Right lung (tissue), 5 donors: ENCODE results near the gene MMS22L. TPM values are rescaled to one million over a fixed set of nuclear protein-coding genes. Genes with fewer than 3 reads are reported as not detected.
A peak's percentile ranks its signal among the peaks of the same experiment; 100 is the strongest.
"Not testable (repeated sequence)": the region's sequence is repeated elsewhere in the genome, so short reads cannot be mapped to it uniquely, and the experiment has no call there.

Experiments used
- DNase-seq, 2 donors: peaks; one replicate each; pipeline ENCODE4 v3.0.0-alpha.2; 2013
- polyA plus RNA-seq, 5 donors: library from polyadenylated mRNA; unstranded; fragments of 120-200 nt; gene quantifications; one replicate each; pipeline versions ENCODE4 v1.2.1 to v1.2.3, GENCODE V29; 2013; ENCODE audit warnings: inconsistent platforms in 1 of 5, low replicate concordance in 1 of 5; ENCODE audit not compliant: insufficient read length in 5 of 5, insufficient read depth in 1 of 5

Gene MMS22L
- polyA plus RNA-seq, 5 donors: 7.9 to 20.0 (median 16.9) TPM

DNA sequence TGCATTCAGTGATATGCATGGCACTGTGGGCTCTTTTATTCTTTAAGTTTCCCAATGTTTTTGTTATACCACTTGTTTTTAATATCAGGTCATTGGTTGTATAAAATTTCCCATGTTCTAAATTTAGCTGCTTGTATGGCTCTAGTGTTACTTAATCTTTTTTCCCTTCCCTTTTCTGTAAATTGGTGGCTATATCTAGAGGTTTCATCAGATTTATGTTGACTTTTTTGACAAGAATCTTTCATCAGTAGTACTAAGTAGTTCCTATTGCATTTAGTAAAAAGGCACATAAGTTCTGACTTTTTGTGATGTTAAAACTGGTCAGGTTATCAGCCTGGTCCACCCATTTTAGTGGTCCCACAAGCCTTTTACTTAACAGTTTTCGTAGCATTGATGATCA, 51.1 kb downstream of the MMS22L start:
- DNase-seq: no peak

DNA sequence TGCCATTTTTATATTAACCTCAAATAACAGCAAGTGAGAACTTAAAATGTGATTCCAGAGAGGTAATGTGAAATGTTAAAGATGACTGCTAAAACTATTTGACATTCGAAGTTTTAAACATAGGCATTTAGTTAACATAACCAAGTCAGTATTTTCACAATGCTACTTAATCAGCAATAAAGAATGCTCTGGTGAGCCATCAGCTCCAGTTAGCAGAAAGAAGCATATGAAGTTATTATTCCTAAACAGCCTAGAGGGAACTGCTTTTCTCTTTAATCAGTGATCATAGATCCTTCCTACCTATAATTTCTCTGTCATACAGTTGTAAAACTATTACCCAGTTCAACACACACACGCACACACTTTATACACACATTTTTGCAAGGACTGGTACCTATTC, 60.1 kb downstream of the MMS22L start:
- DNase-seq: no peak

DNA sequence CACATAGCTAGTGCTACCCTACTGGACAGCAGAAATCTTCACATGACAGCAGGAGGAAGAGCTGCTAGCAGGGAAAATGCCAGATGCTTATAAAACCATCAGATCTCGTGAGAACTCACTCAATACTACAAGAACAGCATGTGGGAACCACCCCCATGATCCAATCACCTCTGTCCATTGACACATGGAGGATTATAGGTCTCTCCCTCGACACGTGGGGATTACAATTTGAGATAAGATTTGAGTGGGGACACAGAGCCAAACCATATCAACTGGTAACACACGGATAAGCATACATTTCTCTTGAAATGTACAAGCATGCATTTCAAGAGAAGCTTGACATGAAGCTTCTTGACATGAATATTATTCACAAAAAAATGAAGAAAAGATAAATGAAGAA, 64.1 kb downstream of the MMS22L start:
- DNase-seq: no peak

DNA sequence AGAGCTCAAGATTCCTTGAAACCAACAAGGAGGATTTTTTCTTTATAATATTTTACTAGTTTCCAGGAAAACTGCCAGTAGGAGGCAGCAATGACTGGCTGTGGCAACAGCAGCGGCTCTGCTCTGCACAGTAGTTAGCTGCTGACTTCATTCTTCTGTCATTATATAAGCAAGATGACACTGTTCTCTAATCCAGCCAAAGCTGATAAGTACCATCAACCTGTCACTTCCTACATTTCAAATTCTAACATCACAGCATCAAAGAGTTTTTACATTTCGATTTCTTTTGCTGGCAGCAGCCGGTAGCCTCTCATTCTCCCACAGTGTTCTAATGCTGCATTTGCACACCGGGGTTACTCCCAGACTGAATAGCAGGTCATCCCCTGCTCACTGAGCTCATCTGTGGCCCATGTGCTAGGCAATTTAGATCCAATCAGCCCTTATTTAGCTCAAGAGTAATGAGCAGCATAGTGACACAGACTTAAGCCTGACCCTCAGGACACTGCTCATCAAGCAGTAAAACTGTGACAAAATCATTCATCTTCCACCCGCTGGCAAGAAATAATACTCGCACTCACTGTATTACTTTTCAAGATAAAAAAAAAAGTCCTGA, 67.8 kb downstream of the MMS22L start:
- no peak for DNase-seq

DNA sequence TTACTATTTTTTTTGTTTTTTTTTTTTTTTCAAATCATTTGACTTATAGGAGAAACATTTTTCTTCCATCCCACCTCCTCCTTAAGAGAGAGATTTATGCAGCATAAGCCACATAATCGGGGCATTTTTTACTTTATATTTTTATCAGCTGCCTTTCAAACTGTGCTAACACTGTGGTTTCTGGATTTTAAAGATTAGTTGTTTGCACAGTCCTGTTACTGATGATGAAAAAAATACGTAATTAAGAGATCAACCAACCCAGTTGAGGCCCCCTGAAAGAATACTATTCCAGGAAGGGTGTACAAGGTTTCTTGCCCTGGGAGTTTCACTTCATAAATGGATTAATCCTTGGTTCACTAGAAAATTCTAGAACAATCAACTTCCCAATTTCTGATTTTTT, 68.3 kb downstream of the MMS22L start:
- no peak for DNase-seq

DNA sequence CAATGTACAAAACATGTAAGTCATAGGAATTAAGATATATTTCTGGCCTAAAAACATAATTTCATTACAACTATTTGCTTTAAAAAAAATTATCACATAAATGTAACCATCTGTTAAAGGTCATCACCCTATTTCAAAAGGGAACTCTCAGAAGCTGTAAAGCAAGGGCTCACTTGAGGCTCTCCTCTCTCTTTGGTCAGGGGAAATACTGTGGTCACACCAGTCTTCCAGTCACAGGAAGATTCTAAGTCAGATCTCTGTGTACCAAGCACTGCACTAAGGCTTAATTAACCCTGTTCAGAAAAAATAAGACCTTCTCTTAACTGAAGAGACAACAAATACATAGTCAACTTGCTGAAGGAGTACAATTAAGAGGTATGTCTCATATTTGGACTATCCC, 75.6 kb downstream of the MMS22L start:
- no peak for DNase-seq

DNA sequence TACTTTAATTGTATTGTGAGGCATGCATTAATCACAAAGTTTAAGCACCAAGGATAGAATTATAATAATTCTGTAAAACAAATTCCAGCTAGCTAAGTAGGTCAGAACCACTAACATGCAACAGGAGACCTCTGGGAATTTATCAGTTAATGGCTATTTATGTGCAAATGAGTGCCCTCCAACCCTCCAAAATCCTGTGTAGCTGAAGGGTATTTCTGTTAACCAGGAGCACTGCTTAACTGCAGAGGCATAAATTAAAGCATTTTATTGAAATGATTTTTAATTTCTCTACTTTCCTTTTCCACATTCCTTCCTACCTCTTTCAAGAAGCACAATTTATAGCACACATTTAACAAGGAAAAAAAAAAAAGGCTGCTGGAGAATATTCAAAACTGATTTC, 77.0 kb downstream of the MMS22L start:
- no peak for DNase-seq

DNA sequence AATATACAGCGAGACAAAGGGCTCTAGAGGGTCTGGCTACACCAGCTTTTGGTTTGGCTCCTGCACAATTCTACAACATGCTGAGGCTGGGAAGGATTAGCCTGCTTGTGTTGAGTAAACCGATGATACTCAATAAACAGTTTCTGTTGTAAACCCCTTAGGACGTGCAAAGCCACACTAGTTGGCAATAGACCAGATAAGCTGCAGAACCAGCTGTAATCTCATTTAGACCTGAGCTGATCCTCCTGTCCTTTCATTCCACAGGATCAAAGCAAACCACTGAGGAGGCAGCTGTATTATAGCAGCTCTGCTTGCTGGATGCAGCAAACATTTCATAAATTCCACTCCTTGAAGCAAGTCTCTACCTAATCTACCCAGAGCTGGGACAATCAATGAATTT, 79.7 kb downstream of the MMS22L start:
- no peak for DNase-seq

DNA sequence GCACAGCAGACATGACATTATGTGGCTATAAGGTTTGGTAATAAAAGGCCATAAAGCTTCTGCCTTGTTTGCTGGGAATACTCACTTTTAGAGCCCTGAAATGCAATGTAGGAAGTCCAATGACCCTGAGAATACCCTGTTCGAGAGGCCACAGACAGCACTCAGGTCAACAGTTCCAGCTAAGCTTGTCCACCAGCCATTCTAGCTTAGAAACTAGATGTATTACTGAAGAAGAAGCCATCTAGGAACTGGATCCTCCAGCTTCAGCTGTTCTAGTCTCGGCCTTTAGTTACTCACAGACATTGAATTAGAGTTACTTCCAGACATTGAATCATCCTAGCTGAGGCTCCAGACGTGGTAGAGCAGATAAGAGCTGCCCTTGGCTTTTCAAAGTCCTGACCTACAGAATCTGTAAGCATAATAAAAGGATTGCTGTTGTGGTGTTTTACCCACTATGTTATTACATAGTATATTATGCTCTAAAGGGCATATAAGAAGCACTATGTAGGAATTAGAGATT, 84.9 kb downstream of the MMS22L start:
- no peak for DNase-seq

DNA sequence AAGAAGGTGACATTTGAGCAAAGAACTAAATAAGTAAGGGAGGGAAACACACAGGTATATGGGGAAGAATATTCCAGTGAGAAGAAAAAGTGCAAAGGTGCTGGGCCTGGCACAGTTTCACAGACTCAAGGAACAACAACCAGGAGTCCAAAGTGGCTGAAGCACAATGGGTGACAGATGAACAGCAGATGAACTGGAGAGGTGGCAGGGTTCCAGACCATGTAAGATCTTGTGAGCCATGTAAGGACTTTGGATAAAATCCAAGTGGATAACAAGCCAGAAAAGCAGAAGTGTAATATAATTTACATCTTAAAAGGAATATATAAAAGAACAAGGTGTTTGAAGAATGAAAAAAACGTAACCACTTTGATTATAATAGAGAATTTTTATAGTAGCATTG, 87.9 kb downstream of the MMS22L start:
- no peak for DNase-seq

DNA sequence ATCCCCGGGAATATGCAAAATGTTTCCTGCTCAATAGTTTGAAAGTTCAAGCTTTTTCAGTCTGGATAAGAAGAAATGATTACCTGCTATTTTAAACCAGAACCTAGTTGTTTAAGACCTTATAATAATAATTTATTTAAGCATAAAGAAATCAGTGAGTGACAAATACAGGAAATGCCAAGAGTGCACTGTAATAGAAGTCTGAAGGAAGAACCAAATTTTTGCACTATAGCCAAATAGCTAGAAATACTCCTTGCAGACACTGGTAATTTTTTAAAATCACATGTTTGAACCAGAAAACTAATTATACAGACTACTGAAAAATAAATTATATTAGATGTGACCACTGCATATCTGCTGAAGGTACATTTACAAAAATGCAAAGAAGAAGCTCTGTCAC, 93.2 kb downstream of the MMS22L start:
- DNase-seq: no peak

DNA sequence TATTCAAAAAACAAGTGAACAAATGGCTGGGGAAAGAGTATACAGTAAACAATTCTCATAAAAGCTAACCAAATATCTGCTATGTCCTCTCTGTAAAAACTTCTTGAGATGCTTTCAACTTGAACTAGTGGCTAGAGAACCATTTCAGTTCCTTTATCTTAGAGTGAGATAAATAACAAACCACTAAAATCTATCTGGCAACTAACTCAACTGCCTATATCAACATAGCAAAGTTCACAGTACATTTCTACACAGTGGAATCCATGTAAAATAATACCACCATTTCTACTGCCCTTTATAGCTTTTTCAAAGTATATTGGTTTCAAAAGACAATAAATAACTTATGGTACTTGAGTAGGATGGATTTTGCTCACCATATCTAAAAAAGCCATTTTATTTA, 95.1 kb downstream of the MMS22L start:
- DNase-seq: no peak

DNA sequence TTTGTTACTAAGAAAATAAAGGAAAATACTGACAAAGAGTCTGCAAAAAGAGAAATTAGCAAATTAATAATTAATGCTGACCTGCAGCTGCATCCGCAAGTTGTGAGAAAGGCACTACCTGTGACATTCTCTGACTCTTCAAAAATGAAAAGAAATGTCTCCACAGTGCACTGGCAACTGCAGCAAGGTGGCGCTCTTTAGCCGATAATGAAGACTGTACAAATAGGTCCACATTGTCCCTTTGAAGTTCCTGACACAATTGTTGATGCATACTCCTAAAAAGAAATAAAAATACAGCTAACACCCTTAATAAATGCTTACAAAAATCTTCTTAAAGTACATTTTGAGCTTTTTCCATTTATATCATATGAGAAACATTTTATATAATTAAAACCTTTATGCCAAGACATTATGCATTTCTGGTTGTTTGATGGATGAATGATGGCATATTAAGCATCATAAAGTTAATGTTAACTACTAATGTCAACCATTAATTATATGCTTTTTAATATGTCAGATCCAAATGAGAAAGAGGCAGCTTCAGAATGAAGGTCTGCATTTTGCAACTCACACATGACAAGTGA, 96.5 kb downstream of the MMS22L start:
- peak; percentile 37 to 48 for DNase-seq

DNA sequence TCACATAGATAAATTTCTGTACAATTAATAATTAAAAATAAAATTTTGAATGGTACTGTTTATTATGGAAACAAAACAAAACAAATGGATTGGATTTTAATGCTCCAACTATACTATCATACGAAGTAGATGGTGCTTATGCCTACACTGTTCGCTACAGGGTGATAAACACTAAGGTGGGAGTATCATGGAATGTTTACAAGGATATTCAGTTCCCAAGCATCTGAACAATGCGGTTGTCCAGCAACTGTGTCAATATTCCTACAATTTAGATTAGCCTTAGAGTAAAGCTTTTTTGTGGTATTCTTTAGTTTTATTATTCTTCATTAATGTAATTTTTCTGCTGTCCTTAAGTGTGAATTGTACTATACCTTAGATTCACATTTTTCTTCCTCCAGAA, 105.1 kb downstream of the MMS22L start:
- DNase-seq: no peak

DNA sequence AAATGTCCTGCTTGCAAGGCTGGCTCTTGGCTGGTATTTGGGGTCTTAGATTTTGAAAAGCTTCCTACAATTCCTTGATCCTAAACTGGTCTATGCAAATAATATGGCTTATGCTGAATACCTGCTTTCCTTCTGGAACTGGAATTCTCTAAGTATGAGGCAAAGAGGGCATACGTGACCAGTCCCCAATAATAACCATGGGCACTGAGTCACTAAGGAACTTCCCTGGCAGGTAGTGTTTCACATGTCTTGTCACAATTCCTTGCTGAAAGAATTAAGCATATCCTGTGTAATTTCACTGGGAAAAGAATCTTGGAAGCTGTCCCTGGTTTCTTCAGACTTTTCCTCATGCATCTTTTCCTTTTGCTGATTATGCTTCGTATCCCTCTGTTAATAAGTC, 106.5 kb downstream of the MMS22L start:
- DNase-seq: no peak

DNA sequence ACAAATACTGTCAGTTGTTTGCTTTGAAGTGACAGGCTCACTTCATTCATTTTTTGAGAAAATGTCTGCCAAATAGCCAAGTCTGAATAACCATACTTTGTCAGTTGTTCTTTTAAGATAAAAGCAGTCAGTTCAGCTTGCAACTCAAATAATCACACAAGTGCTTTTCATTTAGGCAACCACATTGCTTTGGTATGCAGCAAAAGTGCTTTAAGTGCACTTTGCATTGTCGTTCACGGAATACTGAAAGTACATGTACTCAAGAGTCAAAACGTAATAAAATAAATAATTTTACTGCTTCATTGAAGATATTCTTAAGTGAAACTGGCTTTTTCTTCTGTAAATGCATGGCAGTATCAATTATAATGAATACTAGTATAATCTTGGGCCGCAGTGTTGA, 107.2 kb downstream of the MMS22L start:
- peak; percentile 38 to 46 for DNase-seq

DNA sequence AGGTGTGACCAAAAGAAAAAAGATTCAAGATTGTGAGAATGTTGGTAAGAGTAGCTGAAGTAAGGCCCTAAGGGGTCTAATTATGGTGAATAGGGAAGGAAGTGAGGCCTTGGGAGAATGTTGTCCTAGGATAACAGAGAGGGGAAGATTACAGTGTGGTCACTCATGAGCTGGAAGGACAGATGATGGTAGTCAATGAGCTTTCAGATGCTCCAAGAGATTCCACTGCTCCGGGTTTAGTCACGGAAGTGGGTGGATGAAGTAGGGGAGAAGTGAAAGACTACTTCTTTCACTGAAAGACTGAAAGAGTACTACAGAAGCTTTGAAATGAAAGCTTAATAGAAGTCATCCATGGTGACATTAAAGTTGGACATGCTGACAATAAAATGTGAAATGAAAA, 108.5 kb downstream of the MMS22L start:
- no peak for DNase-seq

DNA sequence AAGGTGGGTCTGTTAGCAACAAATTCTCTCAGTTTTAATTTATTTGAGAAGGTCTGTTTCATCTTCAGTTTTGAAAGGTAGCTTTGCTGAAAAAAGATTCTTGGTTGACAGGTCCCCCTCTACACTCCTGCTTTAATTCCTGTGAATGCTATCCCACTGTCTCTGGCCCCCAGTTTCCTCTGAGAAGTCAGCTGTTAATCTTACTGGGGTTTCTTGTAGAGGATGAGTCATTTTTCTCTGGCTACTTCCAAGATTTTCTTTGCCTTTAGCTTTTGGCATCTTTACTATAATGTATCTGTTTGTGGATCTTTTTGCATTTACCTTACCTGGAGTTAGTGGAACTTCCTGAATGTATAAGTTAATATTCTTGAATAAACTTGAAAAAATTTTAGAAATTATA, 122.7 kb downstream of the MMS22L start:
- no peak for DNase-seq

DNA sequence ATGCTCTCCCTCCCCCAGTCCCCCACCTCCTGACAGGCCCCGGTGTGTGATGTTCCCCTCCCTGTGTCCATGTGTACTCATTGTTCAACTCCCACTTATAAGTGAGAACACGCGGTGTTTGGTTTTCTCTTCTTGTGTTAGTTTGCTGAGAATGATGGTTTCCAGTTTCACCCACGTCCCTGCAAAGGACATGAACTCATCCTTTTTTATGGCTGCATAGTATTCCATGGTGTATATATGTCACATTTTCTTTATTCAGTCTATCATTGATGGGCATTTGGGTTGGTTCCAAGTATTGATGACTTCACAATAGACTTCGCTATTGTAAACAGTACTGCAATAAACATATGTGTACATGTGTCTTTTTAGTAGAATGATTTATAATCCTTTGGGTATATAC, 127.6 kb downstream of the MMS22L start:
- not testable (repeated sequence) for DNase-seq

DNA sequence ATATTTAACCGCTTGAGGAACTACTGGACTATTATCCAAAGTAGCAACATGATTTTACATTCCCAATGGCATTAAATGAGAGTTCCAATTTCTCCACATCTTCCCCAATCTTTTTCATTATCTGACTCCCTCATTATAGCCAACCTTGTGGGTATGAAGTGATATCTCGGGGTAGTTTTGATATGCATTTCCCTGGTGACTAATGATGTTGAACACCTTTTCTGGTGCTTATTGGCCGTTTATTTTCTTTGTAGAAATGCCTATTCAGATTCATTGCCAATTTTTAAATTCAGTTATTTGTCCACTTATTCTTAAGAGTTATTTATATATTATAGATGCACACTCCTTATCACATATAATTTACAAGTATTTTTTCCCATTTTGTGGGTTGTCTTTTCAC, 129.0 kb downstream of the MMS22L start:
- no peak for DNase-seq

DNA sequence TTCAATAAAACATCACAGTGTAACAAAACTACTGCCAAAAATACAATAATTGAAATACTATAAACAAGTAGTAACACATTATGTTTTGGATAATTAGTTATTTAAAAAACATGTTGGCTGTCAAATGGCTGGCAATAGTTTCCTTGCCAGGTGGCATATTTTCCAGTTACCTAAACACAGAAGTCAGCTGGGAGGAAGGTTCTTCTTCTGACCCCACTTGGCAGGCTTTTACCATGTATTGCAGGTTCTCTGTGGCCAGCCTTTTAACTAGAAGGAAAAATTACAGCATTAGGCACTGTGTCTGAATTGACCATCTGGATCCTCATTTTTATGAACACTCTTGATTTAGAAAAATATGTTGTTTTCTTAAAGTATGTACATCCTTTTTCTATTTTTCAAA, 131.4 kb downstream of the MMS22L start:
- no peak for DNase-seq

DNA sequence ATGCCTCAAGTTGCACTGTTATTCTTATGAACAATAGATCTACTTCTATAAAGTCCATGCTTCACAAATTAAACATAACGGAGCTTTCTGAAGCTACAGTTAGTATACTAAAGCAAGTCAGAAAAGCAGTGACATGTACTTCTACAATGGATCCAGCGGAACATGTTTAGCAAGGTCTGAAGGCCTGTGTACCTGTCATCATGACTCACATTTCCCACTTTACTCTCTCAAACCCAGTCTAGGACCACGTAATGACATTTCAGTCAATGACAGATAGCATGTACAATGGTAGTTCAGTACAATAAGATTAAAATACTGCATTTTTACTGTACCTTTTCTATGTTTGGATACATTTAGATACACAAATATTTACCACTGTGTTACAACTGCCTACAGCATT, 132.1 kb downstream of the MMS22L start:
- DNase-seq: no peak

DNA sequence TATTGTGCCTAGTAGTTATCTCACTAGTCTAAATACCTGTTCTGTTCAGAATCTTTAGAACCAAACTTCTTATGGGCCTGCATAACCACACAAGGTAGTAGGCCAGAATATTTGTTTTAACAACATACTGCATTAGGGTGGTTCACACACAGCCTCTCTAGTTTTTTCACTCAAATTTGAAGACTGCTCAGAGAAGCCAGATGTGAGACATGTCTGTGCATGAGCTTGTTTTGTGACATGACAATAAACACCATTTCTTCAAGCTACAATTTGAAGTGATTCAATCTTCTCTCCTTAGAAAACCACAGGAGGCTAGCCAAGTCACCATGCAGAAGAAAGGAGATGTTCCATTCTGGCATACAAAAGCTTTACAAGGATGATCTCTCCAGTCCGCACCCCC, 135.6 kb downstream of the MMS22L start:
- no peak for DNase-seq

DNA sequence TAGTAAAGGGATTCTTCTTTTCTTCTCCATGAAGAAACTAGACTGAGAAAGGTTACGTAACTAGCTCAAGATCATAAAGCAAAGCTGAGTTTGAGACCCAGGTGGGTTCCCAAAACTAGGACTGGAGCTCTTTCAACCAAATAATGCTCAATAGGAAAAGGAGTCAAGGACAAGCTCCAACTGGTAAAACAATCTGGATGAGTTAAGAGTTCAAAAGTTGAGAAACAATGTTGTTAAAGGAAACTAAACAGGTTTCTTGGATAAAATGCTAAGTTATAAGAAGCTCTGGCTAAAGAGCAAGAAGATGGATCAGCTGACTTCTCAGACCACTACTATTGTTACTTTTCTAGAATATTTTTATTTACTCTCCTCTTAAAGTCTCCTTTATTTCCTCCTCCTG, 137.3 kb downstream of the MMS22L start:
- DNase-seq: no peak
